Measurements from ENCODE around the gene CFAP299.

CFAP299 gene

GRCh38 chr4:80948141-80948540 is 612.6 kb downstream of the CFAP299 start:
- no peak for DNase-seq

GRCh38 chr4:80948995-80949394 is 613.5 kb downstream of the CFAP299 start:
- no peak for DNase-seq

- DNase-seq = no peak
Measured at GRCh38 chr4:80956421-80956820, 620.9 kb downstream of the CFAP299 start.

- DNase-seq = no peak
Measured at GRCh38 chr4:80963051-80963450, 627.5 kb downstream of the CFAP299 start.

- DNase-seq = no peak
Measured at GRCh38 chr4:80967346-80967745, 631.8 kb downstream of the CFAP299 start.

GRCh38 chr4:80980239-80980638 is 644.7 kb downstream of the CFAP299 start:
- no peak for DNase-seq

GRCh38 chr4:80986011-80986410 is 650.5 kb downstream of the CFAP299 start:
- DNase-seq = no peak

- peak; percentile 31 to 41 for DNase-seq
Measured at GRCh38 chr4:80989921-80990544, 654.5 kb downstream of the CFAP299 start.

- no peak for DNase-seq
Measured at GRCh38 chr4:80990851-80991250, 655.3 kb downstream of the CFAP299 start.

- DNase-seq = no peak
Measured at GRCh38 chr4:80999943-81000342, 664.4 kb downstream of the CFAP299 start.

- no peak for DNase-seq
Measured at GRCh38 chr4:81003597-81004111, 668.1 kb downstream of the CFAP299 start.

- DNase-seq = no peak
Measured at GRCh38 chr4:81007417-81007816, 671.9 kb downstream of the CFAP299 start.

Data from NCI-H526 (cell line).